LNCAP (cell line): ENCODE results near the gene ADAM15.

Experiments
- CTCF ChIP-seq: fragments of 450-650 bp; IDR thresholded peaks from 2 replicates; pipeline ENCODE4 v1.5.1; 2017; ENCODE audit warnings: mild to moderate bottlenecking

Gene ADAM15

GRCh38 chr1:155019377-155020245 lies 31.5 kb upstream of the ADAM15 start:
- no peak for TF ChIP-seq CTCF

- TF ChIP-seq CTCF = no peak
Measured at GRCh38 chr1:155022136-155022926, 28.8 kb upstream of the ADAM15 start.

- TF ChIP-seq CTCF = no peak
Measured at GRCh38 chr1:155022927-155023236, 28.2 kb upstream of the ADAM15 start.

- TF ChIP-seq CTCF = no peak
Measured at GRCh38 chr1:155023627-155024026, 27.5 kb upstream of the ADAM15 start.

- no peak for TF ChIP-seq CTCF
Measured at GRCh38 chr1:155024315-155024714, 26.8 kb upstream of the ADAM15 start.

- no peak for TF ChIP-seq CTCF
Measured at GRCh38 chr1:155026154-155026553, 25.0 kb upstream of the ADAM15 start.

GRCh38 chr1:155026588-155026987 lies 24.5 kb upstream of the ADAM15 start:
- TF ChIP-seq CTCF = no peak
